K562 (cell line): ENCODE results near the gene PDGFD. TPM values are rescaled to one million over a fixed set of nuclear protein-coding genes. Genes with fewer than 3 reads are reported as not detected.

Experiments used
- ATAC-seq: fragments of 200-7000 bp; cut with Tn5 transposase; 3 replicates; pipeline ENCODE4 v1.9.1; 2020; ENCODE audit warnings: moderate library complexity
- BruUV-seq: library from RNA; stranded (reverse); fragments of 400-500 nt; replicated peaks from 2 replicates; lab custom pipeline; 2021; lab: Mats Ljungman, UMichigan
- CTCF ChIA-PET: fragments of 300-600 bp; formaldehyde crosslinking; extraction: SDS; loops from one replicate; lab custom pipeline; 2021; ENCODE audit warnings: low intra/inter-chr PET ratio; lab: Yijun Ruan, JAX
- POLR2A ChIA-PET: fragments of 300-600, 350-650 bp; sonication (Branson Sonifier 250); formaldehyde crosslinking; extraction: SDS; loops from one replicate; lab custom pipeline; 2021; ENCODE audit warnings: antibody characterized with exemption, inconsistent platforms; lab: Yijun Ruan, JAX
- DNase-seq, 4 experiments: peaks; one replicate each; pipeline versions ENCODE4 v3.0.0 to v3.0.0-alpha.2; 2011 to 2018; ENCODE audit warnings: low spot score in 3 of 4, mixed read lengths in 3 of 4; ENCODE audit errors: extremely low read depth in 1 of 4
- FAIRE-seq: peaks from 2 replicates; lab custom pipeline; 2011; peaks lifted over from hg19 to GRCh38; lab: Jason Lieb, UNC
- H2AFZ ChIP-seq: 2 replicates; pipeline ENCODE4 v1.6.0; 2011; ENCODE audit warnings: low read depth, low read length, control low read depth, inconsistent platforms
- H3K27ac ChIP-seq: fragments of 200-600 bp; 3 replicates; pipeline ENCODE4 v1.8.0; 2011; ENCODE audit warnings: low read depth, mild to moderate bottlenecking, control low read depth, inconsistent platforms, low read length, moderate library complexity, mixed read lengths; ENCODE audit errors: extremely low read depth
- H3K27me3 ChIP-seq, 2 experiments: fragments of 300-600 bp in 1 of 2; 2 replicates in 1 of 2; 3 replicates in 1 of 2; pipeline versions ENCODE4 v1.6.0 to v1.8.0; 2011; ENCODE audit warnings: inconsistent platforms in 2 of 2, low read length in 2 of 2, mild to moderate bottlenecking in 1 of 2, mixed read lengths in 1 of 2, moderate library complexity in 1 of 2; ENCODE audit not compliant: control insufficient read depth in 2 of 2, insufficient read depth in 2 of 2
- H3K36me3 ChIP-seq: fragments of 300-600 bp; 3 replicates; pipeline ENCODE4 v1.8.0; 2011; ENCODE audit warnings: mild to moderate bottlenecking, low read length, inconsistent platforms; ENCODE audit not compliant: control insufficient read depth, insufficient read depth
- H3K4me1 ChIP-seq, 2 experiments: fragments of 200-600 bp in 1 of 2; replicated peaks in 1 of 2; 2 replicates in 1 of 2; 3 replicates in 1 of 2; pipeline versions ENCODE4 v1.5.1 to v1.8.0; 2011; ENCODE audit warnings: inconsistent platforms in 2 of 2, low read length in 2 of 2, mild to moderate bottlenecking in 1 of 2, mixed read lengths in 1 of 2, moderate library complexity in 1 of 2; ENCODE audit not compliant: control insufficient read depth in 2 of 2, insufficient read depth in 2 of 2
- H3K4me2 ChIP-seq: 2 replicates; pipeline ENCODE4 v1.6.1; 2011; ENCODE audit warnings: low read length, control low read depth, inconsistent platforms, mixed read lengths; ENCODE audit not compliant: insufficient read depth
- H3K4me3 ChIP-seq: fragments of 200-600 bp; sonication (generic), shearing (Covaris generic); 2 replicates; pipeline ENCODE4 v1.5.1; 2016; ENCODE audit warnings: control low read depth, inconsistent platforms
- H3K79me2 ChIP-seq: fragments of 200-600 bp; 3 replicates; pipeline ENCODE4 v1.8.0; 2011; ENCODE audit warnings: low read length, inconsistent platforms; ENCODE audit not compliant: control insufficient read depth, insufficient read depth
- H3K9ac ChIP-seq, 2 experiments: 2 replicates each; pipeline versions ENCODE4 v1.6.0 to v1.6.1; 2011; ENCODE audit warnings: low read depth in 2 of 2, low read length in 2 of 2, control low read depth in 1 of 2, inconsistent platforms in 1 of 2, mild to moderate bottlenecking in 1 of 2, mixed read lengths in 1 of 2; ENCODE audit not compliant: insufficient read depth in 1 of 2
- H3K9me1 ChIP-seq: one replicate; pipeline ENCODE4 v1.6.0; 2011; ENCODE audit warnings: inconsistent platforms, mild to moderate bottlenecking, low read length, moderate library complexity; ENCODE audit not compliant: control insufficient read depth, insufficient read depth
- H3K9me3 ChIP-seq: replicated peaks from 2 replicates; pipeline ENCODE4 v1.5.1; 2011; ENCODE audit warnings: low read depth, low read length, inconsistent platforms; ENCODE audit not compliant: control insufficient read depth, insufficient read depth
- H4K20me1 ChIP-seq: replicated peaks from 2 replicates; pipeline ENCODE4 v1.6.1; 2011; ENCODE audit warnings: low read length, inconsistent platforms, mixed read lengths; ENCODE audit not compliant: control insufficient read depth, insufficient read depth
- CXXC5 ChIP-seq: fragments of 250-450 bp; sonication (Bioruptor Pico); IDR thresholded peaks from 2 replicates; pipeline ENCODE4 v1.8.0; 2022; ENCODE audit warnings: inconsistent platforms, mild to moderate bottlenecking, moderate library complexity
- HDAC3 ChIP-seq: fragments of 450-650 bp; IDR thresholded peaks from 2 replicates; pipeline ENCODE4 v1.6.1; 2018; ENCODE audit warnings: borderline replicate concordance, mild to moderate bottlenecking, moderate library complexity; ENCODE audit not compliant: partially characterized antibody
- KAT2B ChIP-seq: IDR thresholded peaks from one replicate; pipeline ENCODE4 v1.6.1; 2012; ENCODE audit warnings: low read depth, mild to moderate bottlenecking, control low read depth, inconsistent platforms, low read length, moderate library complexity
- MEF2A ChIP-seq: IDR thresholded peaks from 2 replicates; pipeline ENCODE4 v1.6.1; 2011; ENCODE audit warnings: low read depth, mild to moderate bottlenecking, low read length, moderate library complexity; ENCODE audit not compliant: control insufficient read depth
- NCOA4 ChIP-seq: fragments of 450-650 bp; IDR thresholded peaks from 2 replicates; pipeline ENCODE4 v1.6.1; 2018; ENCODE audit warnings: mild to moderate bottlenecking; ENCODE audit not compliant: partially characterized antibody
- NFIC ChIP-seq: fragments of 450-650 bp; IDR thresholded peaks from 2 replicates; pipeline ENCODE4 v1.6.1; 2017; ENCODE audit warnings: mild to moderate bottlenecking, inconsistent platforms
- RAD21 ChIP-seq, 2 experiments: fragments of 250-450 bp in 1 of 2; fragments of 450-650 bp in 1 of 2; sonication (Bioruptor Pico) in 1 of 2; formaldehyde crosslinking in 1 of 2; IDR thresholded peaks in 1 of 2; conservative IDR thresholded peaks in 1 of 2; 2 replicates each; pipeline versions ENCODE4 v1.4.0 to v1.8.0; 2020 to 2022; ENCODE audit warnings: mild to moderate bottlenecking in 2 of 2, moderate library complexity in 1 of 2
- RBBP5 ChIP-seq: fragments of 200-600 bp; sonication (generic); IDR thresholded peaks from 2 replicates; pipeline ENCODE4 v1.6.1; 2012; ENCODE audit warnings: borderline replicate concordance, mild to moderate bottlenecking, low read length, control low read depth, inconsistent platforms; ENCODE audit not compliant: insufficient read depth, poor library complexity, severe bottlenecking
- XRCC3 ChIP-seq: fragments of 450-650 bp; IDR thresholded peaks from 2 replicates; pipeline ENCODE4 v1.6.1; 2017; ENCODE audit warnings: mild to moderate bottlenecking, moderate library complexity
- ZNF668 ChIP-seq: fragments of 250-450 bp; sonication (Bioruptor Pico); IDR thresholded peaks from 2 replicates; pipeline ENCODE4 v1.8.0; 2022; ENCODE audit warnings: mild to moderate bottlenecking, inconsistent platforms
- ZNF699 ChIP-seq: fragments of 250-450 bp; sonication (Bioruptor Pico); IDR thresholded peaks from 2 replicates; pipeline ENCODE4 v1.8.0; 2021; ENCODE audit warnings: mild to moderate bottlenecking, moderate library complexity; ENCODE audit not compliant: insufficient replicate concordance
- ZNF766 ChIP-seq: fragments of 200-800 bp; sonication (Bioruptor generic); conservative IDR thresholded peaks from 2 replicates; pipeline ENCODE4 v1.6.1; 2016; ENCODE audit warnings: missing genetic modification characterization, missing compliant biosample characterization
- WGBS: fragments of 100-300 bp; shearing (Covaris generic); methylation state at CpG from one replicate; pipeline ENCODE4 v1.1.6; 2016; ENCODE audit warnings: low coverage, mixed read lengths; ENCODE audit not compliant: insufficient coverage; ENCODE audit errors: missing lambda C conversion rate; 5-methylcytosine and 5-hydroxymethylcytosine counted together
- in situ Hi-C: fragments of 300-500 bp; cut with MboI; formaldehyde crosslinking; loops from 4 replicates; pipeline ENCODE4 v1.15.0; 2018; ENCODE audit warnings: inconsistent platforms, mixed read lengths
- intact Hi-C: fragments of 100-400 bp; cut with micrococcal nuclease; formaldehyde crosslinking; loops from 2 replicates; pipeline ENCODE4 v1.14.2; 2022
- polyA plus RNA-seq, 8 experiments: library from polyadenylated mRNA; depleted of rRNA in 4 of 8; stranded (reverse) in 5 of 8; unstranded in 3 of 8; fragments of >200 nt; fragmentation: Nextera tagmentation in 2 of 8; fragmentation: Illumina TruSeq in 1 of 8; extraction: Ambion mirVana in 2 of 8; extraction: Trizol in 1 of 8; gene quantifications; 2 replicates each; pipeline versions ENCODE4 v1.2.1 to v1.2.3, GENCODE V29; 2011 to 2014; ENCODE audit warnings: inconsistent platforms in 1 of 8, missing spikeins in 1 of 8
- total RNA-seq, 7 experiments: library from RNA; depleted of rRNA in 6 of 7; stranded (reverse); fragments of >200 nt in 6 of 7; fragmentation: Illumina TruSeq in 2 of 7; extraction: Trizol in 2 of 7; gene quantifications; 2 replicates each; pipeline versions ENCODE4 v1.2.1 to v1.2.3, GENCODE V29; 2011 to 2021; ENCODE audit warnings: low replicate concordance in 1 of 7
- TF ChIP-seq, protein P1 (sequence below): sonication (generic); formaldehyde crosslinking; IDR thresholded peaks from 2 replicates; pipeline ENCODE4 v1.8.1; 2023; ENCODE audit warnings: mild to moderate bottlenecking, missing genetic modification reagents
- TF ChIP-seq, protein P2 (sequence below): fragments of 450-650 bp; IDR thresholded peaks from 2 replicates; pipeline ENCODE4 v1.6.1; 2016; ENCODE audit warnings: antibody characterized with exemption
- TF ChIP-seq, protein P3 (sequence below): fragments of 250-450 bp; sonication (Bioruptor Pico); IDR thresholded peaks from 2 replicates; pipeline ENCODE4 v1.8.0; 2021; ENCODE audit warnings: mild to moderate bottlenecking, moderate library complexity

The PDGFD gene
- total and polyA plus RNA-seq, 9 of the 15 experiments (the other 6 are each of a cell fraction or from before 2014, with no cell fraction given): 0.11 TPM; not detected in 8

DNA sequence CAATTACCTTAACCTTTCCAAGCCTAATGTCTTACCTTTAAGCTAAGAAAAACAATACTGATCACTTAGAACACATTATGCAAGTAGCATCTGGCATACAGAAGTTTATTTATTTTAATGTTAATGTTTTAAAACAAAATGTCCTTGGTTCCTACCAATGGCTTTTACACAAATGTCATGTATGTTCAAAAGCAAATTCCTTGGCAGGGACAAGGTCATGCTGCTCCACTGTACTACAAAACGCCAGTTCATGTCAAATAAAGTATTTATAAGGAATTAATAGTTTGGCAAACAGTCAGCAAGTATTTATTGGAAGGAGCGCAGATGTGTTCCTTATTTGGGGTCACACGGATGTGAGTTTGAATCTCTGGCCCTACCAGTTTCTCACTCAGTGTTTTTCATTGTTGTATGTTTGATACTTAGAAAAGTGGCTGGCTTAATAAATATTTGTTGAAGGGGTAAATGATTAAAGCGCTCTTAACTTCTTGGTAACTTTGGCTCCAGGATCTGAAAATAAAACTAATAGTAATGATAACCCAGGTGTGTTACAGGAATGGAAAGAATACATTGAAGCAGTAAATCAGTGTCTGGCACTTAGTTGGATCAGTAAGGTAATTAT, 108.9 kb downstream of the PDGFD start:
- no peaks in the 10 kb centered on the region for H3K9me1 ChIP-seq
- H4K20me1 ChIP-seq: no peaks in the 10 kb centered on the region
- in situ Hi-C loops: no loop called here
- no peaks in the 10 kb centered on the region for H3K36me3 ChIP-seq
- H3K27me3 ChIP-seq: no peaks in the 10 kb centered on the region
- H3K27ac ChIP-seq: no peak overlapping the region
- intact Hi-C loops: no loop called here
- CTCF ChIA-PET: no interaction called here
- H3K79me2 ChIP-seq: no peaks in the 10 kb centered on the region
- no peak for DNase-seq
- no peak overlapping the region for H2AFZ ChIP-seq
- H3K4me1 ChIP-seq: no peaks in the 10 kb centered on the region
- H3K4me3 ChIP-seq: no peak overlapping the region
- H3K9ac ChIP-seq: no peak overlapping the region
- POLR2A ChIA-PET: no interaction called here
- ATAC-seq: no peak
- no peak for FAIRE-seq
- BruUV-seq: no TSS peak
- H3K9me3 ChIP-seq: no peaks in the 10 kb centered on the region
- WGBS: 0% methylated on average over 4 of the region's 4 CpGs
- TF ChIP-seq, protein P1, sequence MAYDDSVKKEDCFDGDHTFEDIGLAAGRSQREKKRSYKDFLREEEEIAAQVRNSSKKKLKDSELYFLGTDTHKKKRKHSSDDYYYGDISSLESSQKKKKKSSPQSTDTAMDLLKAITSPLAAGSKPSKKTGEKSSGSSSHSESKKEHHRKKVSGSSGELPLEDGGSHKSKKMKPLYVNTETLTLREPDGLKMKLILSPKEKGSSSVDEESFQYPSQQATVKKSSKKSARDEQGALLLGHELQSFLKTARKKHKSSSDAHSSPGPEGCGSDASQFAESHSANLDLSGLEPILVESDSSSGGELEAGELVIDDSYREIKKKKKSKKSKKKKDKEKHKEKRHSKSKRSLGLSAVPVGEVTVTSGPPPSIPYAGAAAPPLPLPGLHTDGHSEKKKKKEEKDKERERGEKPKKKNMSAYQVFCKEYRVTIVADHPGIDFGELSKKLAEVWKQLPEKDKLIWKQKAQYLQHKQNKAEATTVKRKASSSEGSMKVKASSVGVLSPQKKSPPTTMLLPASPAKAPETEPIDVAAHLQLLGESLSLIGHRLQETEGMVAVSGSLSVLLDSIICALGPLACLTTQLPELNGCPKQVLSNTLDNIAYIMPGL (CRISPR knock-in tag): no peak
- TF ChIP-seq ZNF766 (CRISPR knock-in tag) (no peak), MEF2A (no peak), RBBP5 (no peak), RAD21 (CRISPR knock-in tag; conservative IDR thresholded peaks at IDR 0.05 in 1 of 2, IDR thresholded peaks at IDR 0.05 in 1 of 2) (no peak), CXXC5 (CRISPR knock-in tag) (no peak), XRCC3 (no peak), ZNF668 (CRISPR knock-in tag) (no peak), NFIC (no peak), NCOA4 (no peak), ZNF699 (CRISPR knock-in tag) (no peak), HDAC3 (no peak), KAT2B (no peak)
- TF ChIP-seq, protein P2, sequence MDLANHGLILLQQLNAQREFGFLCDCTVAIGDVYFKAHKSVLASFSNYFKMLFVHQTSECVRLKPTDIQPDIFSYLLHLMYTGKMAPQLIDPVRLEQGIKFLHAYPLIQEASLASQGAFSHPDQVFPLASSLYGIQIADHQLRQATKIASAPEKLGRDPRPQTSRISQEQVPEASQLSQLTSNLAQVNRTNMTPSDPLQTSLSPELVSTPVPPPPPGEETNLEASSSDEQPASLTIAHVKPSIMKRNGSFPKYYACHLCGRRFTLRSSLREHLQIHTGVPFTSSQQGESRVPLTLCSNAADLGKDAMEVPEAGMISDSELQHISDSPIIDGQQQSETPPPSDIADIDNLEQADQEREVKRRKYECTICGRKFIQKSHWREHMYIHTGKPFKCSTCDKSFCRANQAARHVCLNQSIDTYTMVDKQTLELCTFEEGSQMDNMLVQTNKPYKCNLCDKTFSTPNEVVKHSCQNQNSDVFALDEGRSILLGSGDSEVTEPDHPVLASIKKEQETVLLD: no peak
- TF ChIP-seq, protein P3, sequence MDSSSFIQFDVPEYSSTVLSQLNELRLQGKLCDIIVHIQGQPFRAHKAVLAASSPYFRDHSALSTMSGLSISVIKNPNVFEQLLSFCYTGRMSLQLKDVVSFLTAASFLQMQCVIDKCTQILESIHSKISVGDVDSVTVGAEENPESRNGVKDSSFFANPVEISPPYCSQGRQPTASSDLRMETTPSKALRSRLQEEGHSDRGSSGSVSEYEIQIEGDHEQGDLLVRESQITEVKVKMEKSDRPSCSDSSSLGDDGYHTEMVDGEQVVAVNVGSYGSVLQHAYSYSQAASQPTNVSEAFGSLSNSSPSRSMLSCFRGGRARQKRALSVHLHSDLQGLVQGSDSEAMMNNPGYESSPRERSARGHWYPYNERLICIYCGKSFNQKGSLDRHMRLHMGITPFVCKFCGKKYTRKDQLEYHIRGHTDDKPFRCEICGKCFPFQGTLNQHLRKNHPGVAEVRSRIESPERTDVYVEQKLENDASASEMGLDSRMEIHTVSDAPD (CRISPR knock-in tag): no peak
- H3K4me2 ChIP-seq: no peak overlapping the region
